Measurements from ENCODE around the gene UCP2.

- TF ChIP-seq CTCF (IDR thresholded peaks at IDR 0.05) (no peak), POLR2A (IDR thresholded peaks at IDR 0.05) (no peak)
Measured at GRCh38 chr11:73972187-73972586, 10.5 kb downstream of the UCP2 start.

Data from heart left ventricle (tissue), 13 donors.